ENCODE measurements around the gene UBALD1.
"Not testable (repeated sequence)": the region's sequence is repeated elsewhere in the genome, so short reads cannot be mapped to it uniquely, and the experiment has no call there.

Gene UBALD1

GRCh38 chr16:4599037-4599436 is 15.7 kb downstream of the UBALD1 start:
- no peak for DNase-seq (ENCODE audit: low read depth in 1 of 2, low spot score in 1 of 2)

GRCh38 chr16:4597174-4597573 is 17.5 kb downstream of the UBALD1 start:
- DNase-seq (ENCODE audit: low read depth in 1 of 2, low spot score in 1 of 2), result no peak

- no peak for DNase-seq (ENCODE audit: low read depth in 1 of 2, low spot score in 1 of 2)
Measured at GRCh38 chr16:4594433-4595410, 20.0 kb downstream of the UBALD1 start.

- DNase-seq (ENCODE audit: low read depth in 1 of 2, low spot score in 1 of 2), result no peak
Measured at GRCh38 chr16:4593086-4593485, 21.6 kb downstream of the UBALD1 start.

GRCh38 chr16:4591706-4592470 is 22.8 kb downstream of the UBALD1 start:
- no peak for DNase-seq (ENCODE audit: low read depth in 1 of 2, low spot score in 1 of 2)

- DNase-seq (ENCODE audit: low read depth in 1 of 2, low spot score in 1 of 2), result no peak
Measured at GRCh38 chr16:4591191-4591590, 23.5 kb downstream of the UBALD1 start.

- no peak for DNase-seq (ENCODE audit: low read depth in 1 of 2, low spot score in 1 of 2)
Measured at GRCh38 chr16:4588961-4589360, 25.7 kb downstream of the UBALD1 start.

GRCh38 chr16:4588386-4588785 is 26.3 kb downstream of the UBALD1 start:
- DNase-seq (ENCODE audit: low read depth in 1 of 2, low spot score in 1 of 2), result no peak

- DNase-seq (ENCODE audit: low read depth in 1 of 2, low spot score in 1 of 2), result no peak
Measured at GRCh38 chr16:4586291-4586690, 28.4 kb downstream of the UBALD1 start.

GRCh38 chr16:4583906-4584305 is 30.8 kb downstream of the UBALD1 start:
- DNase-seq (ENCODE audit: low read depth in 1 of 2, low spot score in 1 of 2), result no peak

- no peak for DNase-seq (ENCODE audit: low read depth in 1 of 2, low spot score in 1 of 2)
Measured at GRCh38 chr16:4580250-4580649, 34.4 kb downstream of the UBALD1 start.

- DNase-seq (ENCODE audit: low read depth in 1 of 2, low spot score in 1 of 2), result no peak
Measured at GRCh38 chr16:4578961-4579530, 35.6 kb downstream of the UBALD1 start.

GRCh38 chr16:4576008-4576407 is 38.7 kb downstream of the UBALD1 start:
- no peak for DNase-seq (ENCODE audit: low read depth in 1 of 2, low spot score in 1 of 2)

GRCh38 chr16:4574919-4575705 is 39.6 kb downstream of the UBALD1 start:
- DNase-seq (ENCODE audit: low read depth in 1 of 2, low spot score in 1 of 2), result no peak

- DNase-seq (ENCODE audit: low read depth in 1 of 2, low spot score in 1 of 2), result not testable (repeated sequence)
Measured at GRCh38 chr16:4573926-4574325, 40.8 kb downstream of the UBALD1 start.

- DNase-seq (ENCODE audit: low read depth in 1 of 2, low spot score in 1 of 2), result no peak
Measured at GRCh38 chr16:4572715-4573114, 42.0 kb downstream of the UBALD1 start.

- DNase-seq (ENCODE audit: low read depth in 1 of 2, low spot score in 1 of 2), result no peak
Measured at GRCh38 chr16:4570688-4571321, 43.9 kb downstream of the UBALD1 start.

- no peak for DNase-seq (ENCODE audit: low read depth in 1 of 2, low spot score in 1 of 2)
Measured at GRCh38 chr16:4570086-4570485, 44.6 kb downstream of the UBALD1 start.

GRCh38 chr16:4566144-4566543 is 48.5 kb downstream of the UBALD1 start:
- DNase-seq (ENCODE audit: low read depth in 1 of 2, low spot score in 1 of 2), result no peak

GRCh38 chr16:4564661-4565267 is 49.9 kb downstream of the UBALD1 start:
- no peak for DNase-seq (ENCODE audit: low read depth in 1 of 2, low spot score in 1 of 2)
